Memory B cell (primary cell): ENCODE measurements around the gene GNB3.
"Not testable (repeated sequence)": the region's sequence is repeated elsewhere in the genome, so short reads cannot be mapped to it uniquely, and the experiment has no call there.

ENCODE experiments used
- ATAC-seq: fragments of 150-1000 bp; cut with Tn5 transposase; 2 replicates; pipeline ENCODE4 v1.10.0; 2021; ENCODE audit warnings: low read depth, mild to moderate bottlenecking, moderate library complexity
- DNase-seq, 2 donors: peaks; one replicate each; pipeline ENCODE4 v3.0.0; 2022; ENCODE audit warnings: low spot score in 2 of 2
- H3K27ac Mint-ChIP-seq: one replicate; pipeline ENCODE4 v1.8.0; 2022; ENCODE audit warnings: mild to moderate bottlenecking, moderate library complexity, mixed read lengths
- H3K27me3 Mint-ChIP-seq: one replicate; pipeline ENCODE4 v1.8.0; 2022; ENCODE audit warnings: mixed read lengths
- H3K36me3 Mint-ChIP-seq: one replicate; pipeline ENCODE4 v1.8.0; 2022; ENCODE audit warnings: mild to moderate bottlenecking, mixed read lengths
- H3K4me1 Mint-ChIP-seq: one replicate; pipeline ENCODE4 v1.8.0; 2022; ENCODE audit warnings: mixed read lengths
- H3K4me3 Mint-ChIP-seq: one replicate; pipeline ENCODE4 v1.8.0; 2022; ENCODE audit warnings: mild to moderate bottlenecking, moderate library complexity, mixed read lengths
- H3K9me3 Mint-ChIP-seq: one replicate; pipeline ENCODE4 v1.8.0; 2022; ENCODE audit warnings: mixed read lengths

The GNB3 gene

GRCh38 chr12:6866920-6867412 lies 26.2 kb downstream of the GNB3 start:
- H3K36me3 Mint-ChIP-seq, result peaks cover 17% of the 10 kb centered on the region
- ATAC-seq (peak; percentile 8), DNase-seq (no peak)
- peak overlapping the region; percentile 67 for H3K27ac Mint-ChIP-seq
- H3K4me3 Mint-ChIP-seq, result peak overlapping the region; percentile 92
- H3K9me3 Mint-ChIP-seq, result no peaks in the 10 kb centered on the region
- H3K4me1 Mint-ChIP-seq, result peaks cover 34% of the 10 kb centered on the region
- no peaks in the 10 kb centered on the region for H3K27me3 Mint-ChIP-seq

GRCh38 chr12:6867413-6868210 lies 26.9 kb downstream of the GNB3 start, which contains the start of gene TPI1:
TSS of gene TPI1 (plus strand) at chr12:6867531. CDS start at chr12:6867567, 36 bp downstream.
- no peaks in the 10 kb centered on the region for H3K27me3 Mint-ChIP-seq
- peak within 1 kb of the TSS; percentile 92 for H3K4me3 Mint-ChIP-seq
- peaks cover 12% of the 10 kb centered on the region for H3K36me3 Mint-ChIP-seq
- H3K9me3 Mint-ChIP-seq, result no peaks in the 10 kb centered on the region
- peak within 1 kb of the TSS; percentile 72 for H3K27ac Mint-ChIP-seq
- ATAC-seq, result peak; percentile 72
- H3K4me1 Mint-ChIP-seq, result peaks cover 40% of the 10 kb centered on the region
- peak; percentile 54 to 56 for DNase-seq

GRCh38 chr12:6868211-6869048 lies 27.7 kb downstream of the GNB3 start:
- H3K27me3 Mint-ChIP-seq, result no peaks in the 10 kb centered on the region
- DNase-seq, result no peak
- peaks cover 10% of the 10 kb centered on the region for H3K36me3 Mint-ChIP-seq
- peaks cover 41% of the 10 kb centered on the region for H3K4me1 Mint-ChIP-seq
- peak overlapping the region; percentile 72 for H3K27ac Mint-ChIP-seq
- H3K9me3 Mint-ChIP-seq, result no peaks in the 10 kb centered on the region
- ATAC-seq, result no peak
- peak overlapping the region; percentile 88 for H3K4me3 Mint-ChIP-seq

- ATAC-seq (peak; percentile 19), DNase-seq (peak; percentile 88 to 90)
- H3K36me3 Mint-ChIP-seq, result peaks cover 7% of the 10 kb centered on the region
- H3K27me3 Mint-ChIP-seq, result no peaks in the 10 kb centered on the region
- peak overlapping the region; percentile 88 for H3K4me3 Mint-ChIP-seq
- H3K27ac Mint-ChIP-seq, result peak overlapping the region; percentile 72
- no peaks in the 10 kb centered on the region for H3K9me3 Mint-ChIP-seq
- peaks cover 46% of the 10 kb centered on the region for H3K4me1 Mint-ChIP-seq
Measured at GRCh38 chr12:6869049-6870021, 28.6 kb downstream of the GNB3 start.

GRCh38 chr12:6870304-6870703 lies 29.6 kb downstream of the GNB3 start:
- H3K9me3 Mint-ChIP-seq, DNase-seq, H3K36me3 Mint-ChIP-seq, ATAC-seq, H3K27ac Mint-ChIP-seq, H3K4me3 Mint-ChIP-seq, H3K27me3 Mint-ChIP-seq: not testable (repeated sequence)
- peaks cover 46% of the 10 kb centered on the region for H3K4me1 Mint-ChIP-seq

GRCh38 chr12:6871052-6871957 lies 30.6 kb downstream of the GNB3 start:
- peaks cover 8% of the 10 kb centered on the region for H3K36me3 Mint-ChIP-seq

GRCh38 chr12:6872073-6873048 lies 31.6 kb downstream of the GNB3 start:
- peak; percentile 38 for ATAC-seq
- Mint-ChIP-seq H3K4me1 (peaks cover 42% of the 10 kb centered on the region), H3K27ac (peak overlapping the region; percentile 90), H3K27me3 (no peaks in the 10 kb centered on the region), H3K36me3 (peaks cover 8% of the 10 kb centered on the region), H3K9me3 (no peaks in the 10 kb centered on the region), H3K4me3 (peak overlapping the region; percentile 89)
- DNase-seq, result peak; percentile 85 to 93

More at GRCh38 chr12:6871052-6871957, 30.6 kb downstream of the GNB3 start:
- Mint-ChIP-seq H3K27me3 (no peaks in the 10 kb centered on the region), H3K4me3 (peak overlapping the region; percentile 89), H3K9me3 (no peaks in the 10 kb centered on the region), H3K27ac (no peak overlapping the region), H3K4me1 (peaks cover 46% of the 10 kb centered on the region)
- DNase-seq (no peak), ATAC-seq (no peak)

- peak within 1 kb of the TSS; percentile 90 for H3K27ac Mint-ChIP-seq
- ATAC-seq (peak; percentile 88), DNase-seq (peak; percentile 99)
- H3K9me3 Mint-ChIP-seq, result no peaks in the 10 kb centered on the region
- peaks cover 8% of the 10 kb centered on the region for H3K36me3 Mint-ChIP-seq
- no peaks in the 10 kb centered on the region for H3K27me3 Mint-ChIP-seq
- peak within 1 kb of the TSS; percentile 89 for H3K4me3 Mint-ChIP-seq
- peaks cover 38% of the 10 kb centered on the region for H3K4me1 Mint-ChIP-seq
Measured at GRCh38 chr12:6873094-6874014, 32.6 kb downstream of the GNB3 start, which contains the start of gene SPSB2. TSS of gene SPSB2 (minus strand) at chr12:6873303. CDS start at chr12:6872901, 402 bp downstream.

- H3K36me3 Mint-ChIP-seq, H3K27me3 Mint-ChIP-seq, ATAC-seq, DNase-seq, H3K9me3 Mint-ChIP-seq: not testable (repeated sequence)
- peak overlapping the region; percentile 89 for H3K4me3 Mint-ChIP-seq
- H3K27ac Mint-ChIP-seq, result peak overlapping the region; percentile 90
- peaks cover 32% of the 10 kb centered on the region for H3K4me1 Mint-ChIP-seq
Measured at GRCh38 chr12:6874015-6874368, 33.3 kb downstream of the GNB3 start.

GRCh38 chr12:6879824-6880223 lies 39.1 kb downstream of the GNB3 start:
- H3K4me1 Mint-ChIP-seq, H3K27ac Mint-ChIP-seq, H3K4me3 Mint-ChIP-seq, H3K36me3 Mint-ChIP-seq, ATAC-seq, H3K27me3 Mint-ChIP-seq, DNase-seq, H3K9me3 Mint-ChIP-seq: not testable (repeated sequence)

- DNase-seq, result no peak
- H3K27me3 Mint-ChIP-seq, result no peaks in the 10 kb centered on the region
- no peak overlapping the region for H3K27ac Mint-ChIP-seq
- no peaks in the 10 kb centered on the region for H3K9me3 Mint-ChIP-seq
- peaks cover 4% of the 10 kb centered on the region for H3K36me3 Mint-ChIP-seq
- no peaks in the 10 kb centered on the region for H3K4me1 Mint-ChIP-seq
- ATAC-seq, result no peak
- no peak overlapping the region for H3K4me3 Mint-ChIP-seq
Measured at GRCh38 chr12:6883252-6883651, 42.5 kb downstream of the GNB3 start.
